Measurements from ENCODE around the gene LGALS9. TPM values are rescaled to one million over a fixed set of nuclear protein-coding genes. Genes with fewer than 3 reads are reported as not detected.
"Not testable (repeated sequence)": the region's sequence is repeated elsewhere in the genome, so short reads cannot be mapped to it uniquely, and the experiment has no call there.

Gene LGALS9
- total RNA-seq, 2 donors from 2014 or later: 1.6 to 2.9 TPM

DNA sequence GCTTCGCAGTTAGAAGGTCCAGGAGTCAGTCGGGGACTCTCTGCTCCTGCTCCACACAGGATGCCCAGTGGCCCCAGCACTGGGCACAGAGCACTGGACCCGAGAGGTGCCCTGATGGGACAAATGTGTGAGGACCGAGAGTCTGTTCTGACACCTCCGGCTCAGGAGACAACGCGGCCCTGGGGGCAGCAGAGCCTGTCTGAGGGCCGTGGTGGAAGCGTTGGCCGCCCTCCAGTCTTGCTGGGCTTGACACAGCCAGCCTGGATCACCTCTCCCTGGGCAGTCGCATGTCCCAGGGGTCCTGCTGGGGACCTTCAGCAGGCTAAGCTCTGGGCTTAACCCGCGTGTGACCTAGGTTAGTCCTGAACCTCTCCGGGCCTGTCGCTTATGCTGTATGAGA lies 23.1 kb downstream of the LGALS9 start:
- H3K4me1 Mint-ChIP-seq: peaks cover 15% of the 10 kb centered on the region
- WGBS, 2 experiments (ENCODE audit: insufficient coverage in 1 of 2, insufficient read length in 1 of 2): 94 to 96% methylated on average over 5 to 15 of the region's 15 CpGs
- no peaks in the 10 kb centered on the region for H3K4me1 ChIP-seq (ENCODE audit: control insufficient read depth, insufficient read depth, low read length)
- no peak overlapping the region for H3K4me3 ChIP-seq (ENCODE audit: low read length)
- H3K9me3 ChIP-seq (ENCODE audit: control insufficient read depth, low read length): no peaks in the 10 kb centered on the region
- DNase-seq: no peak
- no peak overlapping the region for H3K9ac ChIP-seq (ENCODE audit: extremely low read depth, low read length, poor library complexity, severe bottlenecking)
- H3K27me3 Mint-ChIP-seq (ENCODE audit: insufficient read depth): no peaks in the 10 kb centered on the region
- no peak for TF ChIP-seq CTCF (conservative IDR thresholded peaks at IDR 0.05)
- no peaks in the 10 kb centered on the region for H3K36me3 Mint-ChIP-seq (ENCODE audit: low read depth)
- H3K27ac ChIP-seq (ENCODE audit: low read depth, low read length): no peak overlapping the region
- H3K4me3 Mint-ChIP-seq: no peak overlapping the region
- H3K27ac Mint-ChIP-seq: no peak overlapping the region
- no peaks in the 10 kb centered on the region for H3K36me3 ChIP-seq (ENCODE audit: control insufficient read depth, insufficient read depth, low read length)
- H3K9me3 Mint-ChIP-seq: no peaks in the 10 kb centered on the region
- no peaks in the 10 kb centered on the region for H3K27me3 ChIP-seq (ENCODE audit: control insufficient read depth, insufficient read depth, low read length, poor library complexity, severe bottlenecking)

GRCh38 chr17:27654654-27655524 lies 23.9 kb downstream of the LGALS9 start:
- Mint-ChIP-seq H3K36me3 (ENCODE audit: low read depth) (no peaks in the 10 kb centered on the region), H3K4me1 (peaks cover 12% of the 10 kb centered on the region), H3K9me3 (no peaks in the 10 kb centered on the region), H3K27ac (no peak overlapping the region), H3K4me3 (no peak overlapping the region), H3K27me3 (ENCODE audit: insufficient read depth) (no peaks in the 10 kb centered on the region)
- Histone ChIP-seq H3K9me3 (ENCODE audit: control insufficient read depth, low read length) (no peaks in the 10 kb centered on the region), H3K36me3 (ENCODE audit: control insufficient read depth, insufficient read depth, low read length) (no peaks in the 10 kb centered on the region), H3K27me3 (ENCODE audit: control insufficient read depth, insufficient read depth, low read length, poor library complexity, severe bottlenecking) (no peaks in the 10 kb centered on the region), H3K27ac (ENCODE audit: low read depth, low read length) (no peak overlapping the region), H3K4me1 (ENCODE audit: control insufficient read depth, insufficient read depth, low read length) (no peaks in the 10 kb centered on the region), H3K4me3 (ENCODE audit: low read length) (no peak overlapping the region), H3K9ac (ENCODE audit: extremely low read depth, low read length, poor library complexity, severe bottlenecking) (no peak overlapping the region)
- DNase-seq: peak; percentile 99
- TF ChIP-seq CTCF (conservative IDR thresholded peaks at IDR 0.05): peak; percentile 100
- 36 to 55% methylated on average over 8 to 34 of the region's 34 CpGs for WGBS, 2 experiments (ENCODE audit: insufficient coverage in 1 of 2, insufficient read length in 1 of 2)

DNA sequence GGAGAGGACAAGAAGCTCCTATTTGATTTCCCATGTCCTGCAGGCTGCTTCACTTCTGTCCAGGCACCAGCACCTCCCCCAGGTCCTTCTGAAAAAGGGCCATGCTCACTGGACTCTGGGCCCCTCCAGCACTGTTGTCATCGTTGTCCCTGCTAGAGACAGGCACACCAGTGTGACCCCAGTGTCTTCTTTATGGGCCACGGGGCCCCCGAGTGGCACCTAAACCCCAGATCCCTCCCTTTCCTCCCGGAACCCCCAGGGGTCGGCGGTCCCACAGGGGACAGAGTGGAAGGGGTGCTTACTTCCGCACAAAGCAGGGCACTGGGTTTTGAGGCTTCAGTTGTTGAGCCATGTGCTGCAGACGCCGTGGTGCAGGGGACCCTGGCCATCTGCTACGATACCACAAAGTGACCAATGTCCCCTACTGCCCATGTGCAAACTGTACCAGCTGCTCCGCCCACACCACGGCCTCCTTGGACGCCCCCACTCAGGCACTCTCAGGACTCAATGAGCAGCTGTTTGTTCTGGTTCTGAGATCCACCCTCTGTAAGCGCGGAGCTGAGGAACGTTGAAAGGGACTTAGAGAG lies 24.6 kb downstream of the LGALS9 start:
- not testable (repeated sequence) for H3K27me3 Mint-ChIP-seq (ENCODE audit: insufficient read depth); H3K9ac ChIP-seq (ENCODE audit: extremely low read depth, low read length, poor library complexity, severe bottlenecking); H3K36me3 Mint-ChIP-seq (ENCODE audit: low read depth); H3K4me3 Mint-ChIP-seq; H3K27me3 ChIP-seq (ENCODE audit: control insufficient read depth, insufficient read depth, low read length, poor library complexity, severe bottlenecking); H3K4me1 ChIP-seq (ENCODE audit: control insufficient read depth, insufficient read depth, low read length); DNase-seq; H3K27ac Mint-ChIP-seq; H3K9me3 Mint-ChIP-seq; H3K9me3 ChIP-seq (ENCODE audit: control insufficient read depth, low read length); H3K27ac ChIP-seq (ENCODE audit: low read depth, low read length); H3K4me3 ChIP-seq (ENCODE audit: low read length); H3K36me3 ChIP-seq (ENCODE audit: control insufficient read depth, insufficient read depth, low read length)
- 90 to 94% methylated on average over 10 to 16 of the region's 16 CpGs for WGBS, 2 experiments (ENCODE audit: insufficient coverage in 1 of 2, insufficient read length in 1 of 2)
- H3K4me1 Mint-ChIP-seq: peaks cover 12% of the 10 kb centered on the region

DNA sequence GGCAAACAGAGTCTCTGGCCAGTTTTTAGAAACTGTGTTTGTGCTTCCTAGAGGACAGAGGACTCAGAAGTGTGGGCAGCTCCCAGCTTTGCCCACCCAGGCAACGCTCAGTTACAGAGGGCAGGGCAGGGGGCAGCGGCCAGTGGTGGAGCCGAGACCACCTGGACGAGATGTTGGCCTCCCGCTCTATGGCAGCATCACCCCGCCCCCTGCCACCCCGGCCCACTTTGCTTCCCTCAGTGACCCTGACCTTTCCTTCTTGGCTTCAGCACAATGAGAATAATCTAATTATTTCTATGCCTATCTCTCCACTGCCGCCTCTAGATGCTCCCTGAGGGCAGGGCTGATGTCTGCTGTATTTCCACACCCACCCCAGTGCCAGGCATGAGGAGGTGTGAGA lies 25.6 kb downstream of the LGALS9 start:
- WGBS, 2 experiments (ENCODE audit: insufficient coverage in 1 of 2, insufficient read length in 1 of 2): 81 to 82% methylated on average over 7 to 8 of the region's 8 CpGs
- H3K4me3 ChIP-seq (ENCODE audit: low read length): not testable (repeated sequence)

More for the DNA sequence above, 25.6 kb downstream of the LGALS9 start:
- not testable (repeated sequence) for H3K36me3 Mint-ChIP-seq (ENCODE audit: low read depth); H3K27ac ChIP-seq (ENCODE audit: low read depth, low read length); H3K9me3 ChIP-seq (ENCODE audit: control insufficient read depth, low read length); H3K9ac ChIP-seq (ENCODE audit: extremely low read depth, low read length, poor library complexity, severe bottlenecking); H3K4me3 Mint-ChIP-seq; H3K36me3 ChIP-seq (ENCODE audit: control insufficient read depth, insufficient read depth, low read length); DNase-seq; H3K9me3 Mint-ChIP-seq; H3K4me1 Mint-ChIP-seq; H3K27ac Mint-ChIP-seq; H3K27me3 ChIP-seq (ENCODE audit: control insufficient read depth, insufficient read depth, low read length, poor library complexity, severe bottlenecking); H3K4me1 ChIP-seq (ENCODE audit: control insufficient read depth, insufficient read depth, low read length); H3K27me3 Mint-ChIP-seq (ENCODE audit: insufficient read depth)

All from endodermal cell (in vitro differentiated cells).